Measurements from ENCODE around the gene FSD2.
"Not testable (repeated sequence)": the region's sequence is repeated elsewhere in the genome, so short reads cannot be mapped to it uniquely, and the experiment has no call there.

The FSD2 gene

DNA sequence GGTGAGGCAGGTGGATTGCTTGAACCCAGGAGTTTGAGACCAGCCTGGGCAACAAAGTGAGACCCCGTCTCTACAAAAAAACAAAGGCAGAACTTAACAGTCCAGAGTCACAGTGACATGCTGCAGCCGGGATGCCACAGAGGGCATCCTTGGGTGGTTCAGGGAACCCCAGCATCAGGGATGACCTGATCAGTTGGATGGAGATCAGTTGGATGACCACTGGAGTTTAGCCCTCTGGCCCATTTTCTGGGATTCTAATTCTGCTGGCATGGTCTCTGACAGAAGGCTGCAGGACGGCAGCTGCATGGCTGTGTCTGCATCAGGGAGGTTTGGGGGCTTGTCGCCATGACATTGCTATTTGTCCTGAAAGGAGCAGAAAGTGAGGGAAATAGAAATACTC lies 23.4 kb upstream of the FSD2 start:
- DNase-seq, result no peak

DNA sequence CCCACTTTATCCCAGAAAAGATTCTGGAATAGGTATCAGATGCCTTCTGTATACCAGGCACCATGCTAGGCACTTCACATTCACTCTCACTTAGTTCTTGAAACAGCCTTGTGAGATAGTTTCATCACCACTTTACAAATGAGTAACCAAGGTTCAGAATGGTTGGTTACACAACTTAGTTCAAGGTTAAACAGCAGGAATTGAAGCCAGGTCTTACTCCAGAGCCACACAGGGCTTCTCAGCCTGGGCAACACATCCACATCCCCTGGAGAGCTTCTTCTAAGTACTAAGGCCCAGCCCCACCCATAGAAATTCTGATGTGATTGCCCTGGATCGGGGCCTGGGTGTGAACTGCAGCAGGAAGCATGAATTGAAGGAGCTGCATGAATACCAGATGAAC lies 22.2 kb upstream of the FSD2 start:
- no peak for DNase-seq

DNA sequence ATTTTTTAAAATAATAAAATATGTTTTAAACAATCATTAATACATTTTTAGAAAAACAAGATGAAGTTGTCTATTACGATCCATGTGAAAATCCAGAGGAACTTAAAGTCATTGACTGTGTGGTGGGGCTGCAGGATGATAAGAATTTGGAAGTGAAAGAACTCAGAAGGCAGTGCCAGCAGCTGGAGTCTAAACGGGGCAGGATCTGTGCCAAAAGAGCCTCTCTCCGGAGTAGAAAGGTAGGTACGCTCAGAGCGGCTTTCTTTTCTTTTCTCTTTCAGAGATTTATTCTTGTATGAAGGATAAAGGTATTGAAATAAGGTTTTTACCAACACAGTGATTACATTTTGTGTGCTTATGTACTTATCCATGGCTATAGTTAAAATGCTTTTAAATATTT lies 17.2 kb upstream of the FSD2 start:
- no peak for DNase-seq

DNA sequence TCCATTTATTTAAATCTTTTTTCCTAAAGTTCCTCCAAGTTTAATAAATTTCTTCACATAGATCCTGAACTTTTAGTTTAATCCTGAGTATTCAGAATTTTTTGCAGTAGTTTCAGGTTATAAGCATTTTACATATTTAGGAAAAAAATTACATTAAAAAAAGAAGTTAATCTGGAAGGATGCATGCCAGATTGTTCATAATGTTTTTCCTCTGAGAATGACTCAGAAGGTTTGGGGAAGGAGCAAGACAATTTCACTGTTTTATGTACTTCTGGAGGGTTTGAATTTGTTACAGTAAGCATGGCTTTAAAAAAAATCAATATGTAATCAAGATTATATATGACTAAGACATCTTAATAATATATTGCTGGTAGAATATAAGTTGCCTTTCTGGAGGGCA lies 16.0 kb upstream of the FSD2 start:
- not testable (repeated sequence) for DNase-seq

DNA sequence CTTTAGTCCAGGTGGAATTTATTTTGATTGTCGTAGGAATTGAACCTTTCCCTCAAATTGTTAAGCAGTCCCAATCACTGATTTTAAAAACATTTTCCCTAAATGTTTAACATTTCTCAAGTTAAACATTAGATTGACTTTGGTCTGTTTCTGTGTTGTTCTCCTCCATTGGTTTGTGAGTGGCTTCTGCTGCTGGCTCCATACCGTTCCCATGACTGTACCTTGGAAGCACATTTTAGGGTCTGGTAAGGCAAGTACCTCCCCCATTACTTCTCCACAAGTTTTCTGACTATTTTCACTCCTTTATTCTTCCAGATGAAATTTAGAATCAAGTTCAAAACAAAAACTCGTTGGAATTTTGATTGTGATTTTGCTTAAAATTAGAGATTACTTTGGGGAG lies 15.5 kb upstream of the FSD2 start:
- not testable (repeated sequence) for DNase-seq

DNA sequence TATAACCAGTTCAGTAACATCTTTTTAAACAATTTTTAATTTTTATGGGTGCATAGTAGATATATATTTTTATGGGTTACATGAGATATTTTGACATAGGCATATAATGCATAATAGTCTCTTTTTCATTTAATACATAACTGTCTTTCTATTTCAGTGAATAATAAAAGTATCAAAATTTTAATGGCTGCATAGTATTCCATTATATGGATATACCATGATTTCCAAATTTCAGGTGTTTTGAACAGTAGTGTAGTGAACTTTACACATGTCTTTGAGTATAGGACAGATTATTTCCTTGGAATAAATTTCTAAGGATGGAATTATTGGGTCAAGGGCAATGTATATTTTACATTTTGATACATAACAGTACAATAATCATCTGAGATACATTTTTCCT lies 14.3 kb upstream of the FSD2 start:
- no peak for DNase-seq

DNA sequence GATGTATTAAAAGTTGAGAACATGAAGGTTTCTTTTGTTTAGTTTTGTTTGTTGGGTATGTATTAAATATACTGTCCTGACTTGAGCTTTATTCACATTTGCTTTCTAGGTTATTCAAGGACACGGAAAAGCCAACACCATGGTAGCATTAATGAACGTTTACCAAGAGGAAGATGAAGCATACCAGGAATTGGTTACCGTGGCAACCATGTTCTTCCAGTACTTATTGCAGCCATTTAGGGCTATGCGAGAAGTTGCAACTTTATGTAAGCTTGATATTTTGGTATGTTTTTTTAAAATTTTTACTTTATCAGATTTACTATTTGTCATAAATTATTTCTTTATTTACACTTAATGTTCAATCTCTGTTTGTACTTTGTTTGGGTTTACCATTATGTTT lies 7.1 kb upstream of the FSD2 start:
- DNase-seq, result no peak

DNA sequence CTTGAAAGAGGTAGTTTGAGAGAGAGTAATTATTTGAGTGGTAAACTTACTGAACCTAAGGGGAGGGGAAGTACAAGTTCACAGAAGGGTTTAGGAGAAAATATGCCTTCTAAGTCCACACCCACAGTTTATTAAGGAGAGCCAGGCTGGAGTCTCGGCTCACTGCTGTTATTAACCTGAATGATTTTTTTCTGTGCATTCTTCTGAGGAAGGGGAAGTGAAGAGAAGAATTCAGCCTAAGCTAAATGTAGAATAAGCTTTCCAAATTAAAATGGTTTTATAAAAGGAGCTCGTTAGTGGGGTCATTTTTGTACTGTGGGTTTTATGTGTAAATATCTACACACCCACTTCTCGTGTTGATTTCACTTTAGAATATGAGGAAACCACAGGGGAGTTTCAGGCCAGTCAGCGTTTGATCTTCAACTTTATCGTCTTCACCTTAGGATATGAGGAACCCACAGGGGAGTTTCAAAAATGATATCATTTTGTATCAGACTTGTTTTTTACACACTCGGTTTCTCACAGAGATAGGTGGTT lies 5.1 kb upstream of the FSD2 start:
- DNase-seq, result no peak

DNA sequence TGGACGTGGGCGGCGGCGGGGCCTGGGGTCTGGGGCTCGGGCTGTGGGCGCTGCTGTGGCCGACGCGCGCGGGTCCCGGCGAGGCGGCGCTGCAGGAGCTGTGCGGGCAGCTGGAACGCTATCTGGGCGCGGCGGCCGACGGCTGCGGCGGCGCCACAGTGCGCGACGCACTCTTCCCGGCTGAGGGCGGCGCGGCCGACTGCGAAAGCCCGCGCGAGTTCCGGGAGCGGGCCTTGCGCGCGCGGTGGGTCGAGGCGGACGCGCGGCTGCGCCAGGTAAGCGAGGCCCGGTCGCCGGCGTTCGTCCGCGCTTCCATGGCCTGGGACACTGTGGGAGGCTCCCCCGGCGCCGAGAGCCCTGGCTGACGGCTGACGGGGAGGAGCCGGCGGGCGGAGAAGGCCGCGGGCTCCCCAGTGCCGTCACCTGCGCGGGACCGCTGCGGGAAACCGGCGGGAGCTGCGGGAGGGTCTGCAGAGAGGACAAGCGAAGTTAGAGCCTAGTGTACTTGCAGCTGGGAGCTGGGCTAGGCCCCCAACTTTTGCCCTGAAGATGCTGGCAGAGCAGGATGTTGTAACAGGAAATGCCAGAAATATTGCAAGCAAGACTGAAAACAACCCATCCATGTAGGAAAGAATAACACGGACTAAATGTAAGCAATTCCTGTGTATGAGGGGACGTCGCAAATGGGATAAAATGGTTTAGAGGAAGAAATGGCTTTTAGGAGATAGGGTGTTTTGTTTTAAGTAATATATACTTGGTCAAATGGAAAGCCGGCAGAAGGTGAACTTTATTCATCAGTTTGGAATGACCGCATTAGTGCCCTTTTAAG lies 4.4 kb upstream of the FSD2 start:
- DNase-seq, result no peak

DNA sequence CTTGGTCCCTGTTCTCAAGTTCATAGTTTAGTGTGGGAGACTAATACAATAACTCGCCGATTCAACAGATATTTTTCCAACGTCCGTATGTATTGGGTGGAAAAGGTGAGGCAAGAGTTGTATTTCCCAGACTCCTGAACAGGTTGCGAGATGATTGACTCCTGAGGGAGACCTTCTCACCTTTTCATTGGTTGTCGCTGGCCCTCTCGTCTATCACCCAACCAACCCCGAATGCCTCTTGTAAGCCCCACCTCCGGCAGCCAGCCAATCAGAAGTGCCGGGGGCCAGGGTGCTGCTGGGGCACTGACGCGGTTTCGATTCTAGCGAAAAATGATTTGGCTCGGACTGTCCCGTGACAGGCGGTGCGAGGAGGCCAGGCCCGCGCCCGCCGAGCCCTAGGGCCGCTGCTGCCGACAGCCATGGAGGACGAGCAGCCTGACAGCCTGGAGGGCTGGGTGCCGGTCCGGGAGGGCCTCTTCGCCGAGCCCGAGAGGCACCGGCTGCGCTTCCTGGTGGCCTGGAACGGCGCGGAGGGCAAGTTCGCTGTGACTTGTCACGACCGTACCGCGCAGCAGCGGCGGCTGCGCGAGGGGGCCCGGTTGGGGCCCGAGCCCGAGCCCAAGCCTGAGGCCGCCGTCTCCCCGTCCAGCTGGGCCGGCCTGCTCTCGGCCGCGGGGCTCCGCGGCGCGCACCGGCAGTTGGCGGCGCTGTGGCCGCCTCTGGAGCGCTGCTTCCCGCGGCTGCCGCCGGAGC lies 3.6 kb upstream of the FSD2 start, which contains the start of gene WHAMM:
Gene WHAMM (plus strand): TSS at position 321 of the 753 bp plus-strand sequence. CDS start 99 bp downstream, at position 420.
- DNase-seq, result peak; percentile 84

DNA sequence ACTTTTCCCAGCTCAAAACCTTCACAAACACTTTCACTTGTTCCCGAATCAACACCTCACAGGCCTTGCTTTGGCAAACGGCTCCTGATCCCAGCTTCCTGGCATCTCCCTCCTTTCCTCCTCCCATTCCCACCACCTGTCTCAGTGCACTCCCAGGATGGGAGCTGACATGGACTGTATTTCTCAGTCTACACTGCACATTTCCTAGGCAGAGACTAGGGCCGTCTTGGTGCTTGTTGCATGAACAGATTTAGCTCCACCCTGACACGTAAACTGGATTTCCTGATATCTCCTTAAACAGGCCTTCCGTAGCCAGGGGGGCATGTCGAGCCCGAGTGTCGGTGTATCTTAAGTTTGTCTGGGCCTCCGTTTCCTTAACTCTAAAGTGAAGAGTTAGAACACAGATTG lies 2.8 kb upstream of the FSD2 start:
- DNase-seq, result no peak

DNA sequence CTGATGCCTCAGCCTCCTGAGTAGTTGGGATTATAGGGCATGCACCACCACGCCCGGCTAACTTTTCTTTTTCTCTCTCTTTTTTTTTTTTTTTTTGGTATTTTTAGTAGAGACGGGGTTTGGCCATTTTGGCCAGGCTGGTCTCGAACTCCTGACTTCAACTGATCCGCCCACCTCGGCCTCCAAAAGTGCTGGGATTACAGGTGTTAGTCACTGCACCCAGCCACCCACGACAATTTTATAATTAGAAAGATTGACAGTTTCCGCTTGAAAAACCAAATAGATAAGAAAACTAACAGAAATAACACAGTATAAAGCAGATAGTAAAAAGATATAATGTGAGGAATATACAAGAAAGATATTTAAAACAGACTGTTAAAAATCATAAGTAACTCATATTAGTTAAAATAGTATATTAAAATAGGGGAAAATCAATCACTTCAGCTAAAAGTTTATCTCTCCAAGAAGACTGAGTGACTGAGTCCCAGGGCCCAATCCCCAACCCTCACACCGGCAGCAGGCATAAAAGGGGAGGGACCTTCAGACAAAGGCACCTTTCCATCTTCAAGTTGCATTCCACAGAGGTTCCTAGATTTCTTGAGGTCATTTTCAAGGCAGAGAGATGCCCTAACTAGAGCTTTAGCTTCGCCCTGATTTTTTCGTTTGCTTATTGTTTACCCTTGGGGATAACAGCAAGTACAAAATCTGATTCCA lies 2.2 kb upstream of the FSD2 start:
- no peak for DNase-seq

DNA sequence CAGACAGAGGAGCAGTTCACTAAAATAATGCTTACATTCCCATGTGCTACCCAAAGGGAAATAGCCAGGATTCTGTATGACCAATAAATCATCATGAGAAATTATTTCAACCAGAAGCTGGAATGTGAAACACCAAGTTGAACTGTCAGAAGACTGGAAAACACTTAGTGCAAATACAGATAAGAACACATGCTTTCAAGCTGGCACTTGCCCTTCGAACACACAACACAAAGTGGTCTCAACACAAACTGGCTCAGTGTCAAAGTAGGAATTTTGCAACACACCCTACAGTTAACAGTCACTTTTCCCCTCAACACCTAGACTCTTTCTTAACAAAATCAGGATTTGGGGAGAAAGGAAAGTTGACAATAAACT lies 1.3 kb downstream of the FSD2 start:
- DNase-seq, result no peak

DNA sequence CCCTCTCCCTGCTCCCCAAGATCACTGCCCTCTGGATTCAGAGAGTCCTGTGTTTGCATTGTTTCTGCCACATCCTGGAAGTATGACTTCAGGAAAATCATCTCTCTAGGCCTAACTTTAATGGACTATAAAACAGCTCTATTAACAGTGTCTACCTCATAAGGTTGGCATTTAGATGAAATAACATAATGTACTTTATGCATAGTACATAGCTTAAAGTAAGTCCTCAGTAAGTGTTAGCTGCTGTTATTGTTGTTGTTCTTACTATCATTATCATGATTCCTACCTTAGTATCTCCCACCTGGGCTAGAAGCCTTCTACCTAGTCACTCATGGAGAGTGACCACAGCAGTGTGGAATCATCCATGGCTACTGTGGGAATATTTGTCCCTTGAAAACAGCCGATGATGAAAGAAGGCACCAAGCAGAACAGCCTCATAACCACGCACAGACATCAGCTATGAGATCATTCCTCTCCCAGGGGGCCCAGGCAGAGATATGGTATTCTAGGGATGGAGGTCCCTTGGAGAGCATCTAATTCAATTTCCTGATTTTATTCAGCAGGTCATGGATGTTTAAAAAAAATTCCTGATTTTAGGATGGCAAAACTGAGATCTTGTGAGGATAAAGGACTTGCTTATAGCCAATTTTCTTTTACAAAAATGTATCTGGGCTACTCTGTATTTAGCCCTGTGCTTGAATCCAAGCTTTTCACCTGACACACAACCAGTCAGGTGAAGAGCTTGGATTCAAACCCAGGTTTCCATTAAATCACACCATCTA lies 1.9 kb downstream of the FSD2 start:
- DNase-seq, result no peak

DNA sequence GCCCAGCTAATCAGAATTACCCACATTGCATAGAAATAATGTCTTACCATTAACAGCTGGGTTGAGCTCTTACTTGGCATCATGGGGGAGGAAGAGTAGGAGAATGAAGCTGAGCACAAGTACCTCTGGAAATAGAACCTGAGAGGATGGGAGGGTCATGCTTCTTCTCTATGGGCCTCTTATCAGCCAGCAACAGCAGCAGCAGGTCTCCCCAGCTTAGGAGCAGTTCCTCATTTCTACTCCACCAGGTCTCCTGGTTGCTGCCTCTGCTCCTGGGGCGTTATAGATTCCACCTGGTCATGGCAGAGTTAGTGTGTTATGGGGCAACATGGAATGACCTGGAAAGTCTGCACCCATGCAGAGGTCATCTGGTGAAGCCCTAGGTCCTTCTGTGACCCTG lies 3.4 kb downstream of the FSD2 start:
- no peak for DNase-seq

DNA sequence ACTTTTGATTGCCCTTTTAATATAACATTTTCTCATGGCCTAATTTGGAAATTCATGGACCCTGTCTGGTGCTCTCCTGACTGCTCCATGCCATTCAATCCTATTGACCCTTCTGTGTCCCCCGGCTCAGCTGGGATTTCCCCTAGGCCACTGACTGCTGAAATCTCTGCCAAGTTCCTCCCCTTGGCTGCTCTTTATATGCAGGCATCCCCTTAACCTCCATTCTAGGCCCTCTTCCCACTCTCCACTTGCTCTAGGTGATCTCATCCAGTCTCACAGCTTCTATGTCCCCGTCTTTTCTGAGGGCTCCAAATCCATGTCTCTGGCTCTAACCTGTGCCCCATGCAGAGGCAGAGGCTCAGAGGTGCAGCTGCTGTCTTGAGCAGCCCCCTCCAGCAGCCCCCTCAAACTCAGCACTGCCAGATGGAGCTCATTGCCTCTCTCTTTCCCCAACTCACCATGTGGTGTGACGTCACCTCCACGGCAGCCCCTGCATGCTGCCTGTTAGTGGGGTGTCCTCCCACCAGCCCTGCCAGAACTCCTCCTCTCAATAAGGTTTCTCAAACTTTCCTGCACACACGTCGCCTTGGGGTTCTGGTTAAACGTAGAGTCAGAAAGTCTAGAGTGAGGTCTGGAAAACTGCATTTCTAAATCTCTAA lies 6.6 kb downstream of the FSD2 start:
- no peak for DNase-seq

DNA sequence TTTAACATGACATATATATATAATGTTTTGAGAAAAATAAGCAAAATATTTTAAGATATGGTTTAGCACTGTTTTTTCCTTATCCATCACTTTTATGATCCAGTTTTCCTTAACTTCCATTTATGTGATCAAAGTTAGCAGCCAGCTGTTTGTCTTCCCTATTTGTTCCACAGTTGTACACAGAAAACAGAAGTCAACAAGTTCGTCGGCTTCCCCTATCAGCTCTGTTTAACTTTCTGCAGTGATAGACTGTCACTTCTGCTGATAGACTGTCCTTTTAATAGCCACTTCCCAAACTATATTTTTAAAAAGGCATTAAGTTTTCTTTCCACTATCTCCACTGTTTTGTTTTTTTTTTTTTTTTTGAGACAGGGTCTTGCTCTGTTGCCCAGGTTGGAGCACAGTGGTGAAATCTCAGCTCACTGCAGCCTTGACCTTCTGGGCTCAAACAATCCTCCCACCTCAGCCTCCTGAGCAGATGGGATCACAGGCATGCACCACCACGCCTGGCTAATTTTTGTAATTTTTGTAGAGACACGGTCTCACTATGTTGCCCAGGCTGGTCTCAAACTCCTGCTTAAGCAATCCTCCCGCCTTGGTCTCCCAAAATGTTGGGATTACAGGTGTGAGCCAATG lies 7.2 kb downstream of the FSD2 start:
- no peak for DNase-seq

DNA sequence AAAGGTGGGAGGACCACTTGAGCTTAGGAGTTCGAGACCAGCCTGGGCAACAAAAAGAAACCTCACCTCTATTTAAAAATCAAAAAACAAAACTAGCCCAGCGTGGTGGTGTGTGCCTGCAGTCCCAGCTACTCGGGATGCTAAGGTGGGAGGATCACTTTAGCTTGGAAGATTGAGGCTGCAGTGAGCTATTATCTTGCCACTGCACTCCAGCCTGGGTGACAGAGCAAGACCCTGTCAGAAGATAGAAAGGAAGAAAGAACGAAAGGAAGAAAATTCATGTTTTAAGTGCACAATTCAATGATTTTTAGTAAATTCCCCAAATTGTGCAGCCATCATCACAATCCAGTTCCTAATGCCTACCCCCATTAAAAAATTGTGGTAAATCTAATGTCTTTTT lies 7.8 kb downstream of the FSD2 start:
- no peak for DNase-seq

DNA sequence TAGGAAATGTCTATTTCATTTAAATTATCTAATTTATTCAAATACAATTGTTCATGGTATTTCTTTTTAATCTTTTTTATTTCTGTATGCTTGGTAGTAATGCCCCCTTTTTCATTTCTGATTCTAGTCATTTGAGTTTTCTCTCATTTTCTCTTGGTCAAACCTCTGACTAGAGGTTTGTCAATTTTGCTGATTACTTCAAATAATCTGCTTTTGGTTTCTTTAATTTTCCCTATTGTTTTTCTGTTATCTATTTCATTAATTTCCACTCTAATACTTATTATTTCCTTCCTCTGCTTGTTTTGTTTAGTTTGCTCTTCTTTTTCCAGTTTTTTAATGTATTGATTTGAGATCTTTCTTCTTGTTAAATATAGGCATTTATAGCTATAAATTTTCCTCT lies 12.1 kb downstream of the FSD2 start:
- DNase-seq, result no peak

DNA sequence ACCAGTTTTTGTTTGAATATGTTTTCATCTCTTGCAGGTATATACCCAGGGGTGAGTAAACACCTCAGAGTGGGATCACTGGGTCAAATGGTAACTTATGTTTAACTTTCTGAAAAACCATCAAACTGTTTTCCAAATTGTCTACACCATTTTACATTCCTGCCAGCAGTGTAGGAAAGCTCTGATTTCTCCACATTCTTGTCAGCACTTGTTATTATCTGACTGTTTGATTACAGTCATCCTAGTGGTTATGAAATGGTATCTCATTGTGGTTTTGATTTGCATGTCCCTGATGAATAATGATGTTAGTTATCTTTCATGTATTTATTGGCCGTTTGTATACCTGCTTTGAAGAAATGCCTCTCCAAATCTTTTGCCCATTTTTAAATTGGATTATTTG lies 13.8 kb downstream of the FSD2 start:
- no peak for DNase-seq

DNA sequence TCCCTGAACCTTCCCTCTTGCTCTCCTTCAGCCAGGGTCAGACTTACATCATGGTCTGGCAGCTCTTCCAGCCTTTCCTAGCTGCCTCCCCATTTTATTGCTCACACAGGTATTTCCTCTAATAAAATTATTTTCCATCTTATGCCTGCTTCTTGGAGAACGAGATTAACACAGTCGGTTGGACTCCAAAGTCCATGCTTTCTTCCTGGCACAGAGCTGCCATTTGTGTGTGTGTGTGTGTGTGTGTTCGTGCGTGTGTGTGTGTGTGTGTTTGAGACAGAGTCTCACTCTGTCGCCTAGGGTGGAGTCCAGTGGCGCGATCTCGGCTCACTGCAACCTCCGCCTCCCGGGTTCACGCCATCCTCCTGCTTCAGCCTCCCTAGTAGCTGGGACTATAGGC lies 15.5 kb downstream of the FSD2 start:
- DNase-seq, result no peak

DNA sequence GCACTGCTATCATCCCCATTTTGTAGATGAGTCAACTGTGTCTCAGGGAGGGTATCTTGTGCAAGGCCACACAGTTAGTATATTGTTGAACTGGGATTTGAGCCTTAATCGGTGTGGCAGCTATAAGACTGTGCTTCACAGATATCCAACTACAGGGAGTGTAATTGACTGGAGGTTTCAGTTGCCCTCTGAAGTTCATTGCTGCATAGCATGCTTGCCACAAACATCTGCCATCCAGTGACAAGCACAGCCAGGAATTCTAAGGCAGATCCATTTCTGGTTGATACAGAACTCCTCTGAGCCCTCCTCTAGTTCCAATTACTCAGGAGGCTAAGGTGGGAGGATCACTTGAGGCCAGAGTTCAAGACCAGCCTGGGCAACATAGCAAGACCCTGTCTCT lies 16.4 kb downstream of the FSD2 start:
- no peak for DNase-seq
